ENCODE data around the gene MIAT.
A peak's percentile ranks its signal among the peaks of the same experiment; 100 is the strongest.

The MIAT gene

DNA sequence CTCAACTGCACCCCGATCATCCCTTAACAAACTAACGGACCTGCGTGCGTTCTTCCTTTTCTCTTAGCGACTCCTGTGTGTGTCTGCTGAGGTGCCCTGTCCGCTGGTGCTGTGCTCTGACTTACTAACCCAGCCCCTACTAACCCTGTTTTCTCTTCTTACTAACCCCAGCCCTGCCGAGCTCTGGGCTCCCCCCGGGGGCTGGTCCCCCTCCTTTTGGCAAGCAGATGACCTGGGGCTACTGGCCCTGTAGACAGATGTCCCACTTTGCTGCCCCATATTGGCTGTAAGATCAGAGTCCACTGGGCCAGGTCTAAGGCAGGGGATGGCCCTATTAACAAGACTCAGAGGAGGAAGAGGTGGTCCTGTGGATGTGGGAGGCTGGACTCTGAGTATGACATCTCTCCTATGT, 14.7 kb downstream of the MIAT start:
- H3K36me3 Mint-ChIP-seq, result peaks cover 74% of the 10 kb centered on the region
- peak; percentile 48 for ATAC-seq
- H3K4me3 Mint-ChIP-seq, result peak overlapping the region; percentile 91
- H3K9me3 Mint-ChIP-seq, result no peaks in the 10 kb centered on the region
- no peak for DNase-seq (ENCODE audit: low spot score in 2 of 2)
- peaks cover 89% of the 10 kb centered on the region for H3K4me1 Mint-ChIP-seq
- peak overlapping the region; percentile 98 for H3K27ac Mint-ChIP-seq

DNA sequence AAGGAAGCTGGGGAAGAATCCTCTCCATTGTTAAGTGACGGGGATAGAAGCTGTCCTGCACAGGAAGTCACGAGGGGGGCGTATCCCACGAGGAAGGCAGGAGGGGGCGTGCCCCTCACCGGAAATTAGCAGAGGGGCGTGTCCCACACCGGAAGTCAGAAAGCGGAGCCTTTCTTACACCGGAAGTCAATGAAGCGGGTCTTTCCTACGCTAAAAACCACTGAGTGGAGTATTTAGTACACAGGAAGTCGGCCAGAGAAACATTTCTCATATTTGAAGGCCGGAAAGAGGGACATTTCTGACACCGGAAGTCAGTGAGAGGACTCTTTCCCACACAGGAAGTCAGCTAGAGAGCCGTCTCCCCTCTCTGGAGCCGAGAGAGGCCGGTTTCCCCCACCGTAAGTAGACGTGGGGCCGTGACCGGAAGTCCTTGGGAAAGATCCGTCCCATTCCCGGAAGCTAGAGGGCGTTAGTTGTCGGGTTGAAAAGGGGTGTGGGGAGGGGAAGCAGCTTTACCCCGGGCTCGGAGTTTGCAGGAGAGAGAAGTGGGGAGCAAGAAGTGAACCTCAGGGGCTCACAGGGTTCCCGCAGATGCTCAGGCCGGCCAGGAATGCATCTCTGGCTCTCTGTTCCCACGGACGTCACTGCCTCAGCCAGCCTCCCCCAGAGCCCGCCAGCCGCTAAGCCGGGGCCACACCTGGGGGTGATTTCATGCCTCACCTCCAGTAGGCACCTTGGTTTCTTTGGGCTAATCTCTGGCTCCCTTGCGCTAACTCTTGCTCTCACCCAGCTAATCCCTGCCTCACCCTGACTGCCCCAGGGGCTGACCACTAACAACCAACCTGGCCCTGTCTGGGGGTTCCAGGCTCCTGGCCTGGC, 15.4 kb downstream of the MIAT start:
- DNase-seq (ENCODE audit: low spot score in 2 of 2), result peak; percentile 79 to 98
- H3K9me3 Mint-ChIP-seq, result no peaks in the 10 kb centered on the region
- peak overlapping the region; percentile 91 for H3K4me3 Mint-ChIP-seq
- ATAC-seq, result peak; percentile 79
- H3K4me1 Mint-ChIP-seq, result peaks cover 88% of the 10 kb centered on the region
- peak overlapping the region; percentile 98 for H3K27ac Mint-ChIP-seq
- H3K36me3 Mint-ChIP-seq, result peaks cover 68% of the 10 kb centered on the region

DNA sequence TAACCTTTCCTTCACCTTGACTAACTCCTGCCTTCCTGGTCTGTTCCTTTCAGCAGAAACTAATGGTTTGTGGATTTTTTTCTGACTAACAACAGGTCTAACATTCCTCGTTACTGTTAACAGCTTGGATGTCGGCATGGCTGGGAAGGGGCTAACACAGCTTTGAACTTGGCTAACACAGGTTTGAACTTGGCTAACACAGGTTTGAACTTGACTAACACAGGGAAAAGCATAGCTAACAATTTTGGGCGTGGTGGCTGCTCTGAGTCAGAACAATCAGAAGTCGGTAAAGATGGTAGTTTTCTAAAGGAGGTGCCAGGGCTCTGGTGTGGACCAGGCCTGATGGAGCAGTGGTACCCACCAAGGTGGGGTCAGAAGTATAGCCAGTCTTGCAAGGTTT, 16.1 kb downstream of the MIAT start:
- no peak for DNase-seq (ENCODE audit: low spot score in 2 of 2)
- ATAC-seq, result peak; percentile 22

DNA sequence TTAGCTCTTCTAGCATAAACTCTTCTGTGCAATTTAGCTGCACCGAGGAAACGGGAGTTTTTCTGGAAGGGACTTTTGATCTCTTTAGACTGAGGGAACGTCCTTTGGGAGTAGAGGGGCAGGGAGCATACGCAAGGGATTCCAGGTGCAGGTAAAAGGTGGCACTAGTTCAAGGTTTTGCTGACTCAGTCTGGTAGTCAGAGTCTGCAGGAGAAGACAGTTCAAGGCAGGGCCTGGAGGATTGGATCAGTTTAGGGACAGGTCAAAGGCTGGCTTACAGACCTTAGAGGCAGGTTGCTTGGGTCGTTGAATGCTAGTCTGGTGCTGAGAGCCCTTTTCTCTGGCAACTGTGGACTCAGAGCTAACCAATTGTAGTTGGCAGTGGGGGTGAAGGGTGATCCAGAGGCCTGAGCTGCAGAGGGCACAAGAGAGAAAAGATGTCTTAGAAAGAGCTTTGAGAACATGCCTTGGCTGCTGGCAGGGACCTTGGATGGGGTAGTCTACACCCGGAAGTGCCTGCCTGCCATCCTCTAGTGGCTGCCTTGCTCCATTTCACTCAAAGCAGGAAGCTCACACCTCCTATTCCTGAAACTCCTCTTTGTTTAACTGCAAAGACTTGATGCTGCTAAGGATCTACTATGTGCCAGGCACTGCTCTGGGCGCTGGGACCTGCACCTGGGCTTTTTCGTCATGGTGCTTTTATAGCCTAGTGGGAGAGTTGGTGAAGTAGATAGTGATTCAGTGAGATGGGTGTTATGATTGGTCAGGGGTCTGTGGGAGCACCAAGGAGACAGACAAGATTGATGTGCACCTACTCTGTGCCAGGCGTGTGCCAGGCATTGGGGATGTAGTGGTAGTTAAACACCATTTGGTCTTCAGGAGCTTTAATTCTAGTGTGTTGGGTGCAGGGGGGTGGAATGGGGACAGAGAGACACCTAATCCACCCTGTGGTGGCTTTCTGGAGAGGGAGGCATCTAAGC, 17.1 kb downstream of the MIAT start:
- no peak for ATAC-seq
- peak overlapping the region; percentile 98 for H3K27ac Mint-ChIP-seq
- H3K36me3 Mint-ChIP-seq, result peaks cover 56% of the 10 kb centered on the region
- peak overlapping the region; percentile 91 for H3K4me3 Mint-ChIP-seq
- no peak for DNase-seq (ENCODE audit: low spot score in 2 of 2)
- no peaks in the 10 kb centered on the region for H3K9me3 Mint-ChIP-seq
- peaks cover 92% of the 10 kb centered on the region for H3K4me1 Mint-ChIP-seq

More for the DNA sequence above, 16.1 kb downstream of the MIAT start:
- peak overlapping the region; percentile 98 for H3K27ac Mint-ChIP-seq
- H3K4me1 Mint-ChIP-seq, result peaks cover 92% of the 10 kb centered on the region
- H3K4me3 Mint-ChIP-seq, result peak overlapping the region; percentile 91
- peaks cover 66% of the 10 kb centered on the region for H3K36me3 Mint-ChIP-seq
- no peaks in the 10 kb centered on the region for H3K9me3 Mint-ChIP-seq

DNA sequence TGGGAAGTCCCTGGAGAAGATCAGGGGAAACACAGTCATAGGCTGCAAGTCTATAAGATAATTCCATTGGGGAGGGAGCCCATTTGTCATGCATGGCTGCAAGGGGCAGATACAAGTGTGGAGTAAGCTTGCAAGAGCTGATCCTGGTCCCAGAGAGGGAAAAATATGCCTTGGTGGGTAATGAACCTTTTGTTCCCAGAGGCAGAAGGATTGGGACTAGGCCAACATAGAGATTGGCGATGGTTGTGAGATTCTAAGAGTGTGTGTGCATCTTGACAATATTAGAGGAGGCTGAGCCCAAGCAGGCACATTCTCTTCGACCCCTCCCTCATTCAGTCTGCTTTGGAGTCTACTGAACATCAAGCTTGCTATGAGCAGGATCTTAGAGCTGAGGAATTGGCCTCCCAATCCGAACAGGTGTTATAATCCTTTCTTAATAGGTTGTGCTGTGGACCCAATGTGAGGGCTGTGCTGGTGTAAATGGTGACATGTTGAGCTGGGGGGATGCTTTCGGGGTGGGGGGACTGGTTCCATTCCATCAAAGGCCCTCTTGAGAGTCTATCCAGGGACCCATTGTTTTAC, 18.4 kb downstream of the MIAT start:
- Mint-ChIP-seq H3K4me3 (peak overlapping the region; percentile 91), H3K9me3 (no peaks in the 10 kb centered on the region), H3K27ac (peak overlapping the region; percentile 98), H3K36me3 (peaks cover 63% of the 10 kb centered on the region), H3K4me1 (peaks cover 89% of the 10 kb centered on the region)
- no peak for ATAC-seq
- DNase-seq (ENCODE audit: low spot score in 2 of 2), result no peak

DNA sequence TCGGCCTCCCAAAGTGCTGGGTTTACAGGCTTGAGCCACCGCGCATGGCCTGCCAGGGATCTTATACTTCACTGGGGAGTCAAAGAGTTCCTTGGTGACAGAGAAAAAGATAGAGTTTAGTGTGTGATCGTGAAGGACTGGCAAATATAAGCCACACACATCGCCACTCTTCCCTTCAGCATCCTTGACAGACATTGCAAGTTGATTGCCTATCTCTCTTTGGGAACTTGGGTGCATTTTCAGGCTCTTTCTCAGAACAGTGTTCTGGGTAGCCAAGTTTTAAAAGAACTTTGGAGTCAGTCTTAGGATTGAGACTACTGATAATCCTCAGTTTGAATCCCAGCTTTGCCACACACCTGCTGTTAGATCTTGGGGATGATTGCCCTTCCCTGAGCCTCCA, 19.8 kb downstream of the MIAT start:
- Mint-ChIP-seq H3K4me3 (no peak overlapping the region), H3K27ac (peak overlapping the region; percentile 81), H3K36me3 (peaks cover 65% of the 10 kb centered on the region), H3K9me3 (no peaks in the 10 kb centered on the region), H3K4me1 (peaks cover 75% of the 10 kb centered on the region)
- ATAC-seq, result no peak
- DNase-seq (ENCODE audit: low spot score in 2 of 2), result no peak

DNA sequence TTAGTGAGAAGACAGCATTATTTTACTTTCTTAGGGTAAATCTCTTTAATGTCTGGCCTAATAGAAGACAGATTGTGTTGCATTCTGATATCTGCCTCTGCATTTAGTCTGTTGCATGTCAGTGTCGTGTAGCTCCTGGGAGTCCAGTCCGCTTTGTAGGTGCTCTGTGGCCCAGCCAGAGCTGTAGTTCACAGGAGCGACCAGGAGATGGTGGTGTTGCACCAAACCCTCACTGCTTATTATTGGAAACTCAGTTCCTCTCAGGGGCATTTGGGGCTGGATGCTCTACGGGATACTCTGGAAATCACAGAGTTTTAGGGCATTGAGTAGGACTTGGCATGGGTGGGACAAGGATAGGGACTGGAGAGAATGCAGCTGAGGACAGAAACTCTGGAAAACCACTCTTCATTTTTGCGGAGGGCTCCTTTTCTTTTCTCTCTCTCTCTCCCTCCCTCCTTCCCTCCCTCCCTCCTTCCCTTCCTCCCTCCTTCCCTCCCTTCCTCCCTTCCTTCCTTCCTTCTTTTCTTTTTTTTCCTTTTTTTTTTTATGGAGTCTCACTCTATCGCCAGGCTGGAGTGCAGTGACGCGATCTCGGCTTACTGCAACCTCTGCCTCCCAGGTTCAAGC, 21.7 kb downstream of the MIAT start:
- Mint-ChIP-seq H3K36me3 (peaks cover 68% of the 10 kb centered on the region), H3K4me3 (no peak overlapping the region), H3K4me1 (peaks cover 68% of the 10 kb centered on the region), H3K9me3 (no peaks in the 10 kb centered on the region), H3K27ac (peak overlapping the region; percentile 81)
- DNase-seq (ENCODE audit: low spot score in 2 of 2), result peak; percentile 66 to 88
- peak; percentile 74 for ATAC-seq

DNA sequence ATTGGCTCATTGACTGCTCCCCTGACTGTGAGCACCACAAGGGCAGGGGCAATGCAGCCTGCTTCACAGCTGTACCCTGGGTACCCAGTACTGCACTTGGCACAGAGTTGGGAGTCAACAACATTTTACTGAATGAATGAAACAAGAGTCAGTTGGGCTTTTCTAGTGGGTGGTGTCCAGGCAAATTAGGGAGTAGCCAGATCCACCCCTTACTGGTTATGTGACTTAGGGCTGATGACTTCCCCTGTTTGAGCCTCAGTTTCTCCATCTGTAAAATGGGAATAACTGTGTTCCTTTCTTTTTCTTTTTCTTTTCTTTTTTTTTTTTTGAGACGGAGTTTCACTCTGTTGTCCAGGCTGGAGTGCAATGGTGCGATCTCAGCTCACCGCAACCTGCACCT, 23.1 kb downstream of the MIAT start:
- H3K27ac Mint-ChIP-seq, result peak overlapping the region; percentile 77
- no peaks in the 10 kb centered on the region for H3K9me3 Mint-ChIP-seq

DNA sequence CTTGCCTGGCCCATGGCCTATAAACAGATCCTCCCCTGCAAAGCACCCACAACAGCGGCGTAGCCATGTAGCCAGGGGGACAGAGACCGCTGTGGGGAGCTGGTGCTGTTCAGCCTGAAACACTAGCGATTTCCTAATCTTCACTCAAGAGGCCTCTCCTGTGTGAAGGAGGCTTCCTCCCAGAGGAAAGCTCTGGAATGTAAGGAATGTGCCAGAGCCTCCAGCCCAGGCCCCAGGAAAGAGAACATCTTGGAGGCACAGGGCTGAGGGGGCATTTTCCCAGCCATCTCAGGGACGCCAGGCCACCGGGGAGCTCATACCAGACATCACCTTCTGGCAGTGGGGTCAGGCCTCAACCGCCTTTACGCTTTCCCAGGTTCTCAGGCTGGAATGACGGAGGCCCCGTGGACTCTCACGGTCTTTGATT, 24.0 kb downstream of the MIAT start:
- Mint-ChIP-seq H3K4me3 (no peak overlapping the region), H3K9me3 (no peaks in the 10 kb centered on the region), H3K4me1 (peaks cover 46% of the 10 kb centered on the region), H3K36me3 (peaks cover 48% of the 10 kb centered on the region), H3K27ac (peak overlapping the region; percentile 77)
- ATAC-seq, result no peak
- no peak for DNase-seq (ENCODE audit: low spot score in 2 of 2)

More for the DNA sequence above, 23.1 kb downstream of the MIAT start:
- Mint-ChIP-seq H3K4me1 (peaks cover 55% of the 10 kb centered on the region), H3K36me3 (peaks cover 55% of the 10 kb centered on the region), H3K4me3 (no peak overlapping the region)
- DNase-seq (ENCODE audit: low spot score in 2 of 2) (no peak), ATAC-seq (no peak)

DNA sequence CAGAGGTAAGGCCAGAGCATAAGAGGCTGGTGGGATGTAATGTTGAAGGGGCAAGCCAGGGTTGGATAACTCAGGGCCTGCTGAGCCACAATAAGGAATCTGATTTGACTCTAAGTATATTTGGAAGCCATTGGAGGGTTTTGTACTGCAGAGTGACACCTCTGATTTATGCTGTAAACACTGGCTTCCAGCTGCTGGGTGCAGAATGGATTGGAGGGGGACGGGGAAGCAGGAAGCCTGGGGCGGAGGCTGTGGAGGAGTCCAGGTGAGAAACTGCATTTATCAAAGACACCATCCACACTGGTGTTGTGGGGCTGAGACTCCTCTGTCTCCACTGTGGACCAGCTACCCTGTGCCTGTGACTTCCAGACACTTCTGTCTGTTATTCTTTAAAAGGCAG, 26.8 kb downstream of the MIAT start:
- H3K4me1 Mint-ChIP-seq, result peaks cover 41% of the 10 kb centered on the region
- peak overlapping the region; percentile 65 for H3K27ac Mint-ChIP-seq
- H3K4me3 Mint-ChIP-seq, result no peak overlapping the region

DNA sequence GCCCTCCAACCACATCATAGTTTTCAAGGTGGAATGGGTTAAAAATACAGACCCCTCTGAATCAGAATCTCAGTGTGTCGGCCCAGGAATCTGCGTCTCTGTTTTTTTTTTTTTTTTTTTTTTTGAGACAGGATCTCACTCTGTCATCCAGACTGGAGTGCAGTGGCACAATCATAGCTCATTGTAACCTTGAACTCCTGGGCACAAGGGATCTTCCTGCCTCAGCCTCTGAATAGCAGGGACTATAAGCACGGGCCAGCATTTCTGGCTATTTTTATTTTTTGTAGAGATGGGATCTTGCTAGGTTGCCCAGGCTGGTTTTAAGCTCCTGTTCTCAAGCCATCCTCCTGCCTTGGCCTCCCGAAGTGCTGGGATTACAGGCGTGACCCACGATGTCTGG, 28.2 kb downstream of the MIAT start:
- H3K4me3 Mint-ChIP-seq, result no peak overlapping the region
- no peak for DNase-seq (ENCODE audit: low spot score in 2 of 2)
- peaks cover 39% of the 10 kb centered on the region for H3K36me3 Mint-ChIP-seq
- H3K9me3 Mint-ChIP-seq, result no peaks in the 10 kb centered on the region
- ATAC-seq, result no peak
- no peak overlapping the region for H3K27ac Mint-ChIP-seq
- peaks cover 42% of the 10 kb centered on the region for H3K4me1 Mint-ChIP-seq

More for the DNA sequence above, 26.8 kb downstream of the MIAT start:
- Mint-ChIP-seq H3K36me3 (peaks cover 50% of the 10 kb centered on the region), H3K9me3 (no peaks in the 10 kb centered on the region)
- DNase-seq (ENCODE audit: low spot score in 2 of 2), result no peak
- ATAC-seq, result no peak

DNA sequence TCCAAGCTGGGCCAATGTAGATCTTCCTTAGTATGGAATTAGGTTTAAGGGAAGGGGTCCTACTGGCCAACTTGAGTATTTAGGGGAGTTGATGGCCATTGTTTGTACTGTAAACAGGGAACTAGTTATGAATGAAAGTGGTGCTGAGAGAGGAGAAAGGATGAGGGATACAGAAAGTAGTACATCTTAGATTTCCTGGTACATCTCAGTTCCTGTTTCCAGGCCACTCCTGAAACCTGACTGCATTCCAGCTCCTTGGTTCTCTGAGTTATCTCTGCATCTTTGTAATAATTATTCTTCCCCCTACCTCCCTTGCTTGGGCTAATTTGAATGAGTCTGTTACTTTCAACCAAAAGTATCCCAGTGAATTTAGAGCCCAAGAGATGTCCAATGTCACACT, 30.1 kb downstream of the MIAT start:
- DNase-seq (ENCODE audit: low spot score in 2 of 2) (no peak), ATAC-seq (no peak)
- Mint-ChIP-seq H3K36me3 (peaks cover 22% of the 10 kb centered on the region), H3K9me3 (no peaks in the 10 kb centered on the region), H3K4me3 (no peak overlapping the region), H3K4me1 (peaks cover 60% of the 10 kb centered on the region), H3K27ac (no peak overlapping the region)

DNA sequence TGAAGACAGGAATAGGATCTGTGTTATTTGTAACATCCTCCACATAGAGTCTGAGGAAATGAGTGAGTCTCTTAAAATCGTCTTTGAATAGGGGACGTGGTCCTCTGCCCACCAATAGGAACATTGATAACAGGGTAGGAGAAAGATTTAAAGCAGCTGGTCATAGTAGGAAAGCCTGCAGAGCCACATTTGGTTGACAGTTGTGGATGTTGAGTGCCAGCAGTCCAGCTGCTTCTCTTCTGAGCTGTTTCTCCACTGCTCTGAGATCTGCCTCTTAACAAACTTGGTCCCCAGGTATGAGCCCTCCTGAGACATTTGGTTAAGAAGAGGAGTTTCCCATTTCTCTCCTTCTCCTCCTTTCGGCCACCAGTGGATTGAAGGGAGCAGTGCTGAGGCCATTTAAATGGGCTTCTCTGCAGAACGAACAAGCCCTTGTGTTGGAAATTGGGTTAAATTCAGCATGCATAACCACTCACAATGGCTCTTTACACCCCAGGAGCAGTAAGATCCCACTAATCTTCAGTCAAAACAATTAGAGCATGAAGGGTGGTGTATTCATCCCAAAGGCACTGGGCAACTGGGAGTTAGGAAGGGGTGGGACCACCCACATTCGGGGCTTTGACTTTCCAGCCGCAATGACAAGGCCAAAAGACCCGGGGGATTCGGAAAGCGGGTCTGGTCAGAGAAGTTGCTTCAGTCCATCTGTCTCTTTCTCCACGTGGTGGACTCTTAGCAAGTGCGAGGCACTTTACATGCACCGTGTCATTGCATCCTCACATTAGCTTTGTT, 32.3 kb downstream of the MIAT start:
- Mint-ChIP-seq H3K4me3 (no peak overlapping the region), H3K27ac (peak overlapping the region; percentile 51), H3K9me3 (no peaks in the 10 kb centered on the region), H3K36me3 (peaks cover 12% of the 10 kb centered on the region), H3K4me1 (peaks cover 59% of the 10 kb centered on the region)
- DNase-seq (ENCODE audit: low spot score in 2 of 2) (no peak), ATAC-seq (no peak)

Data from stimulated activated effector memory CD8-positive, alpha-beta T cell treated with anti-CD3 and anti-CD28 coated beads, Interleukin-12 subunit alpha, Interleukin-12 subunit beta, amount 100 ng/mL, for 72 hours (primary cell).